HG02943 (cell line): ENCODE data around the gene PDE8A.

Source experiments
- ATAC-seq: cut with Tn5 transposase; IDR thresholded peaks from one replicate; pipeline ENCODE4 v1.9.1; 2021; ENCODE audit warnings: mild to moderate bottlenecking, low read depth, moderate library complexity; ENCODE audit not compliant: unreplicated experiment

Gene PDE8A, protein sequence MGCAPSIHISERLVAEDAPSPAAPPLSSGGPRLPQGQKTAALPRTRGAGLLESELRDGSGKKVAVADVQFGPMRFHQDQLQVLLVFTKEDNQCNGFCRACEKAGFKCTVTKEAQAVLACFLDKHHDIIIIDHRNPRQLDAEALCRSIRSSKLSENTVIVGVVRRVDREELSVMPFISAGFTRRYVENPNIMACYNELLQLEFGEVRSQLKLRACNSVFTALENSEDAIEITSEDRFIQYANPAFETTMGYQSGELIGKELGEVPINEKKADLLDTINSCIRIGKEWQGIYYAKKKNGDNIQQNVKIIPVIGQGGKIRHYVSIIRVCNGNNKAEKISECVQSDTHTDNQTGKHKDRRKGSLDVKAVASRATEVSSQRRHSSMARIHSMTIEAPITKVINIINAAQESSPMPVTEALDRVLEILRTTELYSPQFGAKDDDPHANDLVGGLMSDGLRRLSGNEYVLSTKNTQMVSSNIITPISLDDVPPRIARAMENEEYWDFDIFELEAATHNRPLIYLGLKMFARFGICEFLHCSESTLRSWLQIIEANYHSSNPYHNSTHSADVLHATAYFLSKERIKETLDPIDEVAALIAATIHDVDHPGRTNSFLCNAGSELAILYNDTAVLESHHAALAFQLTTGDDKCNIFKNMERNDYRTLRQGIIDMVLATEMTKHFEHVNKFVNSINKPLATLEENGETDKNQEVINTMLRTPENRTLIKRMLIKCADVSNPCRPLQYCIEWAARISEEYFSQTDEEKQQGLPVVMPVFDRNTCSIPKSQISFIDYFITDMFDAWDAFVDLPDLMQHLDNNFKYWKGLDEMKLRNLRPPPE

DNA sequence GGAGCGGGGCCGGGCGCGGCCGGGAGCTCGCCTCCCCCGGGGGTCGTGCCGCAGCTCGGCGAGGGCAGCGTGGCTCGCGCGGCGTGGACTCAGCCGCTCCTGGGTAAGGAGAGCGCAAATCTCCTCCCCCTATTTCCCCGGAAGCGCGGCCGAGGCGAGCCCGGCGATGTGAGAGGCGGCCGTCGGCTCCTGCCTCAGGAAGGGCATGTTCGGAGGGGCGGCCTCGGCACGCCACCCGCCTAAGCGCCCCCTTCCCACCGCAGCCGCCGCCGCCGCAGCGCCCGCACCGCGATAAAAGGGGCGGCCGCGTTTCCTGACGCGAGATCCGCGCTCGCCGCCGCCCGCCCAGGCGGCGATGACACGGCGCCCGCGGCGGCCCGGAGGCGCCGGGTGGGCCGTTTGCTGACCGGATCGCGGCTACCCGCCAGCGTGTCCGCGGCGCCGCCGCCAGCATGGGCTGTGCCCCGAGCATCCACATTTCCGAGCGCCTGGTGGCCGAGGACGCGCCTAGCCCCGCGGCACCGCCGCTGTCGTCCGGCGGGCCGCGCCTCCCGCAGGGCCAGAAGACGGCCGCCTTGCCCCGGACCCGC is at the start of gene PDE8A:
PDE8A (plus strand) TSS at position 146 of the 590 bp plus-strand sequence; CDS start at position 453, 307 bp downstream.
- peak; percentile 16 for ATAC-seq

DNA sequence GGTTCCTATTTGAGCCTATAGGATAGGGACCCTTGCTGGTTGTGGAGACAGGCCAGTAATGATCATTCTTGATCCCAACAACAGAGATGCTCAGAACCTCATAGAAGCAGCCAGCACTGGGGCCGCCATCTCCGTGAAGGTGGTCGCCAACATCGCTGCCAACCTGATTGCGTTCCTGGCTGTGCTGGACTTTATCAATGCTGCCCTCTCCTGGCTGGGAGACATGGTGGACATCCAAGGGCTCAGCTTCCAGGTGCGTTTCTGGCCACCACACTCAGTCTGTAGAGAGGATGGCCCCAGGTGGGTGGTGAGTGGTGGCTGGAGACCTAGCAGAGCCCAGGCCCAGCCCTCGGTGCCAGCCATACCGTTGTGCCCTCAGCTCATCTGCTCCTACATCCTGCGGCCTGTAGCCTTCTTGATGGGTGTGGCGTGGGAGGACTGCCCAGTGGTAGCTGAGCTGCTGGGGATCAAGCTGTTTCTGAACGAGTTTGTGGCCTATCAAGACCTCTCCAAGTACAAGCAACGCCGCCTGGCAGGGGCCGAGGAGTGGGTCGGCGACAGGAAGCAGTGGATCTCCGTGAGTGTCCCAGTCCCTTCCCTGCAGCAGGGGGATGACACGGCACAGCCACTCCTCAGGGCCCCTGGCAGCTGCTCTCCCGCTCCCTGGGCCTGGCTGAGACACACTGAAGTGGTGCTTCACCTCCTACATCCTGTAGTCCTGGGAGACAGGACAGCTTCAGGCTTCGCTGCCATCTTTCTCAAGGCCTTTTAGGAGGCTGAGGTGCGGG is 46.5 kb upstream of the PDE8A start:
- ATAC-seq = no peak

DNA sequence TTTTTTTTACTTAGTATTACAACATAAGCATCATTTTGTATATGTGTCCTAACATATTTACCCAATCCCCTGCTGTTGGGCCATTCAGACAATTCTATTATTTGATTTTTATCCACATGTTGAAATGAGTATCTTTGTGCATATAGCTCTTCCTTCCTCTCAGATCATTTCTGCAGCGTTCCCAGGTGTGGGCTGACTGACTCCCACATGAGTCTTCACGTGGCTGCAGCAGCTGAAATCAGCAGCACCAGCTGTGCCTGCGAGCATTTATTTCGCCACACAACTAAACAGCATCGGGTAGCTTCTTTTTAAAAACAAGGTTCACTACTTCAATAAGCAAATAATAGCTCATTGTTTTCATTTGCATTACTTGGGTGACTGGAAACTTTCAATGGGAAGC is 44.5 kb upstream of the PDE8A start:
- ATAC-seq = no peak

DNA sequence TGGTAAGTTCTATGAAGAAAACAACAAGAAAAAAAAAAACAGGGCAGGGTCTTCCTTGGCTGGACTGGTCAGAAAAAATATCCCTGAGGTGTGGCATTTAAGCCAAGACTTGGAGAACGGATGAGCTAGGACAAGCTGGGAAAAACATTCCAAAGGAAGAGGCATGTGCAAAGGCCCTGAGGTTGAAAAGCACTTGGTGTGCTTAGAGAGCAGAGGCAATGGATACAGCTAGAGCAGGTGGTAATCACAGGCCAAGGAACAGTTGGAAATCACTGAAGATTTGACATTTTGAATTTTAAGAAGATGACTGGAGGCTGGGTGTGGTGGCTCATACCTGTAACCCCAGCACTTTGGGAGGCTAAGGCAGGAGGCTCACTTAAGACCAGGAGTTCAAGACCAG is 42.9 kb upstream of the PDE8A start:
- ATAC-seq = no peak

DNA sequence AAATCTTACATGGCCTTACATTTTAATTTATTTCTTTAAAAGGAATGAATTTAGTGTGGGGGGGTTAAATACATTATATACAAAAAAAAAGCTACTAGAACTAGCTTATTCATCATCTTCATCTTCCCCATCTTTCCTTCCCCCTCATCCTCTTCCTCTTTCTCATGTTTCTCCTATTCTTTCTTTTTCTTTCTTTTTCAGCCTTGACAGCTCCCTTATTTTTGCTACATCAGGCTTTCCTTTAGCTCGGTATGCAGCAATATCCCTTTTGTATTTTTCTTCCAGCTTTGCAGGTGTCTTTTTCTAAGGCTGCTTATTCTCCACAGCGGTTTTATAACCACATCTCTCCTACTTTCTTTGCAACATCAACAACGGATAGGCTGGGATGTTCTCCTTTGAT is 41.3 kb upstream of the PDE8A start:
- no peak for ATAC-seq

DNA sequence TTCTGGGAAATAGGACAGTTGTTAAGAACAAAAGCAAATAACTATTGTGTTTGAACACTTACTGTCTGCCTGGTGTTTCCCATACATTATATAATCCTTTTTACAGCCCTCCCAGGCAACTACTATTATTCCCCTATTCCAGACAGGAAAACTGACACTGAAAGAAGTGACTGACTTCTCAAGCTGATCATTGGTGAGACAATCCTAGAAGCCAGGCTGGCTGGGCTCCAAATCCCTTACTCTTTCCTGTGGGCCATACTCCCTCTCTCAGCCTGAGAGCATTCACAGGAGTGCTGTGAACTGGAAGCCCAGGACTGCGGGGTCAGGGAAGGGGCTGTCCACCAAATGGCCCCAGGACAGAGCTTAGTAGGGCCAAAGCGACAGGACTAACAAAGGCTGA is 39.2 kb upstream of the PDE8A start:
- ATAC-seq = no peak

DNA sequence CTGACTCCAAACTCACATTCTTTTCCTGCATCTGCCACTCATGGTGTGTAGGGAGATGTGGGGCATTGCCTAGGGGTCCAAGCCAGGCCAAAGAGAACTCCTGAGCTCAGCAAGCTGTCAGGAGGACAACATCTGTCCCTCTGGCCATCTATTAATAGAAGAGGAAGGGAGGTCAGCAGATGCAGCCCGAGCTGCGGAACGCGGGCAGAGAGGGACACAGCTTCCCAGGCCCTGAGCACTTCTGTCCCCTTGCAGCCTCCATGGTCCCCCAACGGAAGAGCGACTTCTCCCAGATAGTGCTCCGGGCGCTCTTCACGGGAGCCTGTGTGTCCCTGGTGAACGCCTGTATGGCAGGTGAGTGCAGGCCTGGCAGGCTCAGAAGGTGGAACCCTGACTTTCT is 37.3 kb upstream of the PDE8A start:
- no peak for ATAC-seq

DNA sequence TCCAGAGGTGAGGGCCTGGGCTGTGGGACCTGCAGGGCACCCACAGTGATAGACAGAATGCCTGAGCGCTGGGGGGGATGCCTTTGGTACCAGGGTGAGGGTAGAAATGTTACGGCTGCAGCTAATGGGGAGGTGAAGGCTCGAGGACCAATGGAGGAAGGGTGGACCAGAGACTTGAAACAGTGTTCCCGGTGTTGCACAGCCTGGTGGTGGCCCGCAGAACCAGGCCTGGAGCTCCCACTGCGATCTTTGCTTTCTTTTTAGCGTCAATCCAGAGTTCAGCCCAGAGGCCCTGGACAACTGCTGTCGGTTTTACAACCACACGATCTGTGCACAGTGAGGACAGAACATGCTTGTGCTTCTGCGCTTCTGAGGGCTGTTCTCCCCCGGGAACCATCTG is 36.8 kb upstream of the PDE8A start:
- no peak for ATAC-seq

DNA sequence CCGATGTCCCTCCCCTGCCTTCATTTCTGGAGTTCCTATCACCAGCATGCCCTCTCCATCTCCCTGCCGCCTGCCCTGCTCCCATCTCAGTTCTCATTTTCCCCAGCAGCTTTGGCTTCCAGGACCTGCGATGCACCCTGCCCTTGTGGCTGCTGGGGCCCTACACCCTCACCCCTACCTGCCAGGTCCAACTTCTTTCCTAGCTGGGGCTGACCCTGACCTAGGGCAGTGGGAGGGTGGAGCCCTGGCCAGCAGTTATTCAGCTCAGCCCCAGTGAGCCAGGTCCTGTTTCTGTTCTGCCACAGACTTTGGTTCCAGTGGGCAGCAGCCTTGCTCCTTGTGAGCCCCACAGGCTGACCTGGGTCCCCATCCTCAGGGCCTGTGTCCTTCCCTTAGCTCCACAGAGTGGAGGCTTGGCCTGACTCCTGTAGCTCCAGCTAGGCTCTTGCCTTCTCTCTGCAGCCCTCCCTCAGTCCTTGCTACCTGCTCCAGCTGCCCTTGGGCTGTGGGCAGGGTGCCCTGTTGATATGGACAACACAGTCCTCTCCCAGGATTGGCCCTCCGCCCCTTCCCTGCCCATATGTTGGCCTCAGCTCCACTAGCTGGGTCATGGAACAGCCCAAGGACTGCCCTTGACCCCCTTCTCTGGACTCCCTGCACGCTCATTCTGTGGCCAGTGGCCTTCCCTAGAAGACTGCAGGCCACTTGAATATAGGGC is 34.7 kb upstream of the PDE8A start:
- no peak for ATAC-seq

DNA sequence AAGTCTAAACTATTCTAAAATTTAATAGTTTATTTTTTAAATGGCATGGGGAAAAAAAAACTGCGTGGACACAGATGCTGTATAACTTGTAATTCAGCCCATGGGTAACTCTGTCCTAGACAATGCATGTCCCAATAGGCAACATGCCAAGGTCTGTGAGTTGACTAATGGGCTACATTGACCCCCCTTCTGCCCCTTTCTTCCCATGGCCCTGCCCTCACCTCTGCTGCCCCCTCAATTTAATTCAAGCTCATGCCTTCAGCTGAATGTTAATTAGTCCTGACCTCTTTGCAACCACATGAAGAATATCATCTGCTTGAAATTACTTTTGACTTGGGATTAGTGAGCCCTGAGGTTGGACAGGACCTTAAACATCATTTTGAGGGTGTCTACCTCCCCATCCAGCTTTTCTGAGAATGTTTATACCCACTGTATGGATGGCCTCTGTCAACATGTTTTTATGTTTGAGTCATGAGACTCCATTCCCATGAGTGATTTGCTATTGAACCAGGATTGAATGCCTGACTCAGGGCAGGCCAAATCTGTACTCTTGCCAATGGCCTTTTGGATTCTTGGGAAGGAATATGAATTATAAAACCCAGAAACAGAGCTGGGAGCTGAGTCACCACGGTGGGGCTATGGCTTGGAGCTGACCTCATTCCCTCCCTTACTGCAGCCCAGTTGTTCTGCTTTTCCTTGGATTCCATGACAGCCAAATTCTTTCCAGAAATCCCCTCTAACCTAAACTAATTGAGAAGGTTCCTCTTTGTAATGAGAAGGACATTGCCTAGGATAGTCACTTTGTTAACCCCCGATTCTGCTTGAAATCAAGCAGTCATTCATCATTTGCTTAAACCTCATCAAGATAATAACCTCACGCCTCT is 33.5 kb upstream of the PDE8A start:
- ATAC-seq = no peak

DNA sequence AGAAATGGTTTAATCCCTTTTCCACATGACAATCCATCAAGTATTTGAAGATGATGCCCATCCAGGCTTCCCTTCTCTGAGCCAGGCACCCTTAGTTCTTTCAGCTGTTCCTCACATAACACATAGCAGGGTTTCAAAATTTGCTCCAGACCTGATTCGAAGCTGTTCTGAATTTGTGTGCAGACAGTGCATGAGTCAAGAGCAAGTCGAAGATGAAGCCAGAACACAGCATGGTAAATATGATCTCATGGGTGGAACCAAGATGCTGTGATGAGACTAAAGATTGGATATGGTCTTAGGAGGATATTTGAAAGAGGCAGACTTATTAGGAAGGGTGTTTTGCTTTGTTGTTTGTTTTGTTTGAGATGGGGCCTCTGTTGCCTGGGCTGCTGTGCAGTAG is 32.6 kb upstream of the PDE8A start:
- ATAC-seq = no peak

DNA sequence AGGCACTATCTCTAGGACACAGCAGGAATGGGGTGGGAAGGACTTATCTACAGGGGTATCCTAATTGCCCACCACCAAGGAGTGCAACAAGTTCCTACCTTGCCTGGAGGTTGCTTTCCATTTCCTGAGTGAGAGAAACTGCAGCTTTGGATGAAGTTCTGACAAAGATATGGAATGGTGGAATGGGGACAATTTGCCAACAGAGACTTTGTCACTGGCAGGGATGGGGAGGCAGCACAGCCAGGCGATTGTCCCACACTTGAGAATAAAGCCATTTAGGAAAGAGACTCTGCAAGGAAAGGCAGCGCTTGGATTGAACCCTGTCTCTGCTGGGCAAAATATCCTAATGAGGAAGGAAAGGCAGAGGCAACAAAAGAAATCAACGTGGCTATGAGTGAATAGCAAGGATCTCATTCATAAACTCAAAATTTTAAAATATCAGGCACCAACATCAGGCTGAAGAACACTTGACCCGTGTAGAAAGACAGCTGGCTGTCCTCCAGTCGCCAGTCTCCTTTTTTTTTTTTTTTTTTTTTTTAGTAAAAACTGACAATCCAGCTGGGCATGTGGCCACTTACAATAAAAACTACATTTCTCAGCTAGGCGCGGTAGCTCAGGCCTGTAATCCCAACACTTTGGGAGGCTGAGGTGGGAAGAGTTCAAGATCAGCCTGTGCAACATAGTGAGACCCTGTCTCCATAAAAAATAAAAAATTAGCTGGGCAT is 31.6 kb upstream of the PDE8A start:
- ATAC-seq = no peak

DNA sequence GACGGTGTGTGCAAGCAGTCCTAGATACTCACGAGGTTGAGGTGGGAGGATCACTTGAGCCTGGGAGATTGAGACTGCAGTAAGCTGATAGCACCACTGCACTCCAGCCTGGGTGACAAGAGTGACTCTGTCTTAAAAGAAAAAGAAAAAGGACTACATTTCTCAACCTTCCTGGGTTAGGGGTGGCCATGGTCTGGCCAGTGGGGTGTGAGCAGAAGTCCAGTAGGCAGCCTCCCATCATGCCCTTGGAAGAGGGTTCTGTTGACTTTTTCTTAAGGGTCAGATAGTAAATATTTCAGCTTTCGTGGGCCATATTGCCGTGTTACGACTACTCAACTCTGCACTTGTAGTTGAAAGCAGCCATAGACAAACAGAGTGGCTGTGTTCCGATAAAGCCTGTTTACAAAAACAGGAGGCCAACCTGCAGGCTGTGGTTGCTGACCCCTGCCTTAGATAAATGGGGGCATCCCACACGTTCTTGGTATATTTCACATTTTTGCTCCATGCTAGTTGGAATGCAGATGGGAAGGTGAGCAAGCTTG is 31.0 kb upstream of the PDE8A start:
- no peak for ATAC-seq

DNA sequence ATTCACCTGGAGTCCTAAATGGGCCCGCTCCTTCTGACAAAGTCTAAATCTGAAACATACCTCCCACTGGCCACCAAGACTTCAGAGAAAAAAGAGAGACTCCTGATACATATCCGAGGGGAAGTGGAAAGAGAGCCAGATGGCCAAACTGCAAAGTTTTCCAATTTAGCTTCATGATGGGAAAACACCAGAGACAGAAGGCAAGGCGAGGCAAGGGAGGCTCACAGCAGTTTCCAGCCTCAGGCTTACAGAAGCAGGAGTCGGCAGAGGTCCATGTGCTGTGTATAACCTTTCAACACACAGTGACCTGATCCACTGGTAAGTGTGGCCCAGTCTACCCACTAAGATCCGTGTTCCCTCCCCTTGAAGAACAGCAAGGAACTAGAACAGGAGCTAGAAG is 29.9 kb upstream of the PDE8A start:
- ATAC-seq = no peak

DNA sequence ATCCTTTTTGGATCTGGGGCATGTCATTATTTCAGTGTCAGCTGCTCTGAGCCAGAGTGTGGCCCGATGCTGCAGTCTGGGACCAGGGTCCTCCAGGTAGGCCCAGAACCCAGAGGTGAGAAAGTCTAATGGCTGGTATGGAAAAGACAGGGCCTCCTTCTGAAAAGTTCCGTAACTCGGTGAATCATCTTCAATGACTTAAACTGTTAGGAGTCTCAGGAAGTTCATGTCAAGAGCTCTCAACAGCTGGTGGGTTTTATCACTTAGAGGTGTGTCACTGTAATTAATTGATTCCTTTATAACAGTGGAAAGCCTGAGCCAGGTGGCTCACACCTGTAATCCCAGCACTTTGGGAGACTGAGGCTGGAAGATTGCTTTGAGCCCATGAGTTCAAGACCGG is 28.5 kb upstream of the PDE8A start:
- ATAC-seq = no peak

DNA sequence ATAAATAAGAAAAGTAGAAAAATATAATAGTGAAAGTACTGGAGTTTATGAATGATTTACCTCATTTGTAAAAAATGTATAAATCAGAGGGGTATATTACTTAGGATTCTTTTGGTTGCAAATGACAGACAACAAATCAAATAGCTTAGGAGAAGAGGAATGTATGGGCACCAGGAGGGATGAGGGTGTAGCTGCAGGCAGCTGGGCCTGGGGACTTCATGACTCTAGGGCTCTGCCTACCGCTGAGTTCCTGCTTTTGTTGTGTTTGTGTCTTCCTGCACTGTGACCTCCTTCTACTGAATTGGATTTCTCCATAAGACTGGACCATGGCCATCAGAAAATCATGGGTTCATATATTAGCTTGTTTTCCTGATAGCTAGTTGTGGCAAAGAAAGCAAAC is 27.9 kb upstream of the PDE8A start:
- ATAC-seq = no peak

DNA sequence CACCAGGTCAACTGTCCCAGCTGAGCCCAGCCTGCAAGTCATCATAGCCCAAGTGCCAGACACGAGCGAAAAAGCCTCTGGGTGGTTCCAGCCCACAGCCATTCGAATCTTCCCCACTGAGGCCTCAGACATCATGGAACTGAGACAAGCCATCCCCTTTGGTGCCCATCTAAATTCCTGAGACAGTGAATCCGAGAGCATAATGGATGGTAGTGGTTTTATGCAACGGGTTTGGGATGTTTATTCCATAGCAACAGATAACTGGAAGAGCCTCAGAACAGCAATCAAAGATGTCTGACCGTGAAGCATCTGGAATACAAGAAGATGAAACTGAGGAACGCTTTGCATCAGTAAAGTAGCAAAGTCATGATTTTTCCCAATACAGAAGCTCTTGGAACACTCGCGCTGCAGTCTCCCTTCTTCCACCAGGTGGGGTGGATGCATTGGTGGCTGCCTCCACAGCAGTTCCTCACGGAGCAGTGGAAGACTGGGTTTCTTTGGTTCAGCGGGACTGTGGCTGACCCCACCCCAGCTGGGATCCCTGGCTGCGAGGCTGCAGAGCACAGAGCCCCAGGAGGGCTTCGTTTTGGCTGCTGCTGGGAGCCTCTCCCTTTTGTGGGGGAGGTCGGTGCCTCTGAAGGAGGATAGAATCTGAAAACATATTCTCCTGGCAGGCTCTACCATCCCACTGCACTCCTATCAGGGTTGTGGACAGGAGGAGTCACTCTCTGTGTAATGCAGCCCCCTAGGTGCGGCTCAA is 26.4 kb upstream of the PDE8A start:
- no peak for ATAC-seq
